ENCODE data around the gene HEATR5B.
A peak's percentile ranks its signal among the peaks of the same experiment; 100 is the strongest.

HEATR5B gene

GRCh38 chr2:36967236-36967876 is 116.8 kb downstream of the HEATR5B start:
- Histone ChIP-seq H3K4me1 (ENCODE audit: control insufficient read depth, low read length) (peaks cover 29% of the 10 kb centered on the region), H3K4me3 (ENCODE audit: low read length) (peak overlapping the region; percentile 93), H3K36me3 (ENCODE audit: control insufficient read depth, low read length) (peaks cover 3% of the 10 kb centered on the region), H3K27ac (ENCODE audit: low read depth, low read length) (peak overlapping the region; percentile 66), H4K20me1 (ENCODE audit: control insufficient read depth, insufficient read depth, low read depth, low read length) (no peaks in the 10 kb centered on the region), H3K4me2 (ENCODE audit: low read length) (peak overlapping the region; percentile 92), H3K79me2 (ENCODE audit: control insufficient read depth, low read length) (peaks cover 39% of the 10 kb centered on the region), H3F3A (ENCODE audit: control insufficient read depth, insufficient read depth) (peaks cover 11% of the 10 kb centered on the region), H3K9me2 (replicated peaks; ENCODE audit: control insufficient read depth, low read length) (no peaks in the 10 kb centered on the region), H3K9me3 (ENCODE audit: control insufficient read depth, insufficient read depth, low read length) (no peaks in the 10 kb centered on the region), H3K27me3 (ENCODE audit: control insufficient read depth, low read length) (no peaks in the 10 kb centered on the region)
- TF ChIP-seq EZH2phosphoT487 (IDR thresholded peaks at IDR 0.05; ENCODE audit: borderline replicate concordance, low read length) (no peak), CTCF (IDR thresholded peaks at IDR 0.05; ENCODE audit: low read depth, low read length, poor library complexity, severe bottlenecking) (no peak)

GRCh38 chr2:36966370-36967235 is 117.6 kb downstream of the HEATR5B start, which contains the start of gene STRN:
Gene STRN, minus strand, starts transcription at chr2:36966536. Its CDS starts 73 bp downstream, at chr2:36966463.
- peak within 1 kb of the TSS; percentile 92 for H3K4me2 ChIP-seq (ENCODE audit: low read length)
- H3K4me3 ChIP-seq (ENCODE audit: low read length), result peak within 1 kb of the TSS; percentile 95
- H4K20me1 ChIP-seq (ENCODE audit: control insufficient read depth, insufficient read depth, low read depth, low read length), result no peaks in the 10 kb centered on the region
- no peaks in the 10 kb centered on the region for H3K27me3 ChIP-seq (ENCODE audit: control insufficient read depth, low read length)
- H3K27ac ChIP-seq (ENCODE audit: low read depth, low read length), result peak within 1 kb of the TSS; percentile 66
- H3F3A ChIP-seq (ENCODE audit: control insufficient read depth, insufficient read depth), result peaks cover 11% of the 10 kb centered on the region
- H3K36me3 ChIP-seq (ENCODE audit: control insufficient read depth, low read length), result peaks cover 3% of the 10 kb centered on the region
- H3K79me2 ChIP-seq (ENCODE audit: control insufficient read depth, low read length), result peaks cover 46% of the 10 kb centered on the region
- TF ChIP-seq CTCF (IDR thresholded peaks at IDR 0.05; ENCODE audit: low read depth, low read length, poor library complexity, severe bottlenecking) (no peak), EZH2phosphoT487 (IDR thresholded peaks at IDR 0.05; ENCODE audit: borderline replicate concordance, low read length) (no peak)
- peaks cover 29% of the 10 kb centered on the region for H3K4me1 ChIP-seq (ENCODE audit: control insufficient read depth, low read length)
- H3K9me3 ChIP-seq (ENCODE audit: control insufficient read depth, insufficient read depth, low read length), result no peaks in the 10 kb centered on the region
- H3K9me2 ChIP-seq (replicated peaks; ENCODE audit: control insufficient read depth, low read length), result no peaks in the 10 kb centered on the region

- H3K27me3 ChIP-seq (ENCODE audit: control insufficient read depth, low read length), result no peaks in the 10 kb centered on the region
- peaks cover 52% of the 10 kb centered on the region for H3K79me2 ChIP-seq (ENCODE audit: control insufficient read depth, low read length)
- H3F3A ChIP-seq (ENCODE audit: control insufficient read depth, insufficient read depth), result peaks cover 11% of the 10 kb centered on the region
- peak overlapping the region; percentile 81 for H3K4me2 ChIP-seq (ENCODE audit: low read length)
- TF ChIP-seq EZH2phosphoT487 (IDR thresholded peaks at IDR 0.05; ENCODE audit: borderline replicate concordance, low read length), result no peak
- TF ChIP-seq CTCF (IDR thresholded peaks at IDR 0.05; ENCODE audit: low read depth, low read length, poor library complexity, severe bottlenecking), result no peak
- H3K27ac ChIP-seq (ENCODE audit: low read depth, low read length), result peak overlapping the region; percentile 65
- H3K4me3 ChIP-seq (ENCODE audit: low read length), result peak overlapping the region; percentile 95
- H3K4me1 ChIP-seq (ENCODE audit: control insufficient read depth, low read length), result peaks cover 29% of the 10 kb centered on the region
- H4K20me1 ChIP-seq (ENCODE audit: control insufficient read depth, insufficient read depth, low read depth, low read length), result no peaks in the 10 kb centered on the region
- H3K9me2 ChIP-seq (replicated peaks; ENCODE audit: control insufficient read depth, low read length), result no peaks in the 10 kb centered on the region
- peaks cover 3% of the 10 kb centered on the region for H3K36me3 ChIP-seq (ENCODE audit: control insufficient read depth, low read length)
- H3K9me3 ChIP-seq (ENCODE audit: control insufficient read depth, insufficient read depth, low read length), result no peaks in the 10 kb centered on the region
Measured at GRCh38 chr2:36965751-36966369, 118.3 kb downstream of the HEATR5B start.
